Activated CD4-positive, alpha-beta T cell treated with anti-CD3 and anti-CD28 coated beads, Interleukin-2, amount 50 U/mL, for 24 hours (primary cell): ENCODE results near the gene ABCF2.

ENCODE experiments used
- DNase-seq, 2 donors: peaks; one replicate each; pipeline ENCODE4 v3.0.0-alpha.2; 2020; ENCODE audit warnings: low read depth in 1 of 2, low spot score in 1 of 2

ABCF2 gene

DNA sequence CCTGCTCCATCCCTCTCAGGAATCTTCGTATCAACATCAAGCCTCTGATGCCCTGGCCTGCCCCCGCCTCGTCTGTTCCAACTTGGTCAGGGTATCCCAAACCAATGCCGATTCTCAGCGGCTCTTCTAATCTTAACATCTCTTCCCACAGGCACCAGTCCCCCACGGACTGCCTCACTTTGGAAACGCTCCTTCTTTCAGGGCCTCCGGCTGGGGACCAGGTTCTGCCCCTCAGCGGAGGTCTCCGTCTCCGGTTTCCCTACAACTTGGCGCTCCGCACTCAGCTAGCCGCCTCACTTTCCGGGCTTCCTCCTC is 488 bp downstream of the ABCF2 start:
- no peak for DNase-seq

DNA sequence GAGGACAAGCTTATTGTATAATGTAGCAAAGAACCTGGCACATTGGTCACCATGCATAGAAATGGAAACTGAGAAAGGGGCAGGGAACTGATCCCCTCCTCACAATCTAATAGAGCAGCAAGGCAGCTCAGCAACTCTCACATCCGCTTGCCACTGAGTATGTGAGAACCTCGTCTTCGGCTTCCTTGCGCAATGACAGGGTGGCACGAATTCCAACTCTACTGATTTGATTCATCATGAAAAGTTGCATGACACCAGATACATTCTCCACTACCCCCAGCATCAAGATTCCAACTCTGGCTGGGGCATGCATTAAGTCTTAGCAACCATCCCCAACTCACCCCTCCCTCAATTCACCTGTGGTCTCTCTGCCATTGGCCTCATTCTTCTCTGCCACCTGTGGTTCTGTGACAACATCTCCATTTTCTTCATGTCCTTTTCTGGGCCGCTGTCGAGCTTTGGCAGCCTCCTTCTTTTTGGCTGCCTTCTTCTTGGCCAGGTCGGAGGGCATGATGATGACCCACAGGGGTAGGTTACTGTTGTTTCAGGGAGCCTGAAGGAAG is 976 bp downstream of the ABCF2 start:
- DNase-seq = no peak

DNA sequence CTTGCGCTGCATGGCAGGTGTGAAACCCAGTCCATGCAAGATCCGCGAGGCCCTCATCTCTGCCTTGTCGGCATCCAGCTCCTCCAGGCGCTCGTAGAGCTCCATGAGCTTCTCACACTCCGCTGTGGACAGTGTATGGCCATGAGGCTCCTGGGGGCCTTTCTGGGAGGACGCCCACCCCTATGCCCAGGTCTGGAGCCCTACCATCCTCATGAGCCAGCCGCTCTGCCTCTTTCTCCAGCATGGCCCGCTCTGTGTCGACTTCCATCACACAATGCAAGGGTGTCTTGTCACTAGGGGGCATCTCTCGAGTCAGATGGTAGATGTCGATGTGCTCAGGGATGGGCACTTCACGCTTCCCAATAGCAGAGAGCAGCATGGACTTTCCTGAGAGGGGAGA is 3.3 kb downstream of the ABCF2 start:
- no peak for DNase-seq

DNA sequence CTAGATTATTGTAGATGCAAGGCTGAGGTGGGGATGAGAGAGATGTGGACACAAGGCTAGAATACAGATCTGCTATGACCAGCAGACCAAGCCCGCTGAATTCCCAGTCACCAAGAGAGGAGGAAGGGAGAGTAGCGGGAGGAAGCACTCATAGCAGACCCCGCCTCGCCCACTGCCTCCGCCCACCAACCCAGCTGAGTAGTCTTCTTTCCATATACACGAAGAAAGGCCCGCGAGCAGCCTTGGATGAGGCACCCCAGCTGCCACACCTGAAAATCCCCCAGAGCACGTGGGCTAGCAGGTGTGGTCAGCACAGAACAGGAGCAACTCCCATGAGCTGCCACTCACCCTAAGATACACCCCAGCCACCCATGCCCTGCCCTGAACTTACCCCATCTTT is 8.8 kb downstream of the ABCF2 start:
- DNase-seq = no peak

DNA sequence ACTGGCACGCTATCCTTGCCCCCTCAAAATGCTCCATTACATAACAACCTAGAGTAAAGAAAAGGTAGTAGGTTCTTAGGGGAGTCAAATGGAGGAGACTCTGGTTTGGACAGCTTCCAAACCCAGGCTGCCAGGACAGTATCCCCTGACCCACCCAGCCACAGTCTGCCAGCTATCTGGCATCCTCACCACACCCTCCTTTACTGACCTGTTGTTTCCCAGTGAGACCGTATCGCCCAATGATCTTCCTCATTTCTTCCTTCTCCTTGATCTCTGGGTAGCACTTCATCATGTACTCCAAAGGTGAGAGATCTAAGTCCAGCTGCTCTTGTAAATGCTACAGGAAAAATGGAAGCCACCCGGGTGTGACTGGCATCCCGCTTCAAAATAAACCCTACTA is 11.6 kb downstream of the ABCF2 start:
- DNase-seq = no peak

DNA sequence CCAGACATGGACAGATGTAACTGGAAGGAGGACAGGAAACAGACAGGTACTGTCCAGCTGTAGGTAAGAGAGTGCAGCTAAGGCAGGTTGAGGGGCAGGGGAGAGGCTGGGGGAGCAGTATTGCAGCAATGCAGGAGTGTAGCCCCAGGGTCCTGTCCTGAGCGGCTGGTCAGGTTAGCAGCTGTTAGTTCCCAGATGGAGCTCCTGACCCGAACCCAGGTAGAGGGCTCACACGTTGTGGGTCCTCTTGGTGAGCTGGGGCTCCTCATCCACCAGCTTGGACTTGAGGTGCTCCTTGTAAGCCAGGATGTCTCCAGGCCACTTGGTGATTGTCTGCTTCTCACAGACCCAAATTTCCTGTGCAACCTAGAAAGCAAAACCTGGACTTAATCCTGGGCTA is 13.2 kb downstream of the ABCF2 start:
- DNase-seq = no peak

DNA sequence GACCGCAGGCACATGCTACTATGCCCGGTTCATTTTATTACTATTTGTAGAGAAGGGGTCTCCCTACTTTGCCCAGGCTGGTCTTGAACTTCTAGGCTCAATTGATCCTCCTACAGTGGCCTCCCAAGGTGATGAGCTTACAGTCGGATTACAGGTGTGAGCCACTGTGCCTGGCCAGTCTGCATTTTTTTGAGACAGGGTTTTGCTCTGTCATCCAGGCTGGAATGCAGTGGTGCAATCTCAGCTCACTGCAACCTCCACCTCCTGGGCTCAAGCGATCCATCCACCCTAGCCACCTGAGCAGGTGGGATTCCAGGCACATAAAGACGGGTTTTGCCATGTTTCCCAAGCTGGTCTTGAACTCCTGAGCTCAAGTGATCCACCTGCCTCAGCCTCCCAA is 14.4 kb downstream of the ABCF2 start:
- no peak for DNase-seq

DNA sequence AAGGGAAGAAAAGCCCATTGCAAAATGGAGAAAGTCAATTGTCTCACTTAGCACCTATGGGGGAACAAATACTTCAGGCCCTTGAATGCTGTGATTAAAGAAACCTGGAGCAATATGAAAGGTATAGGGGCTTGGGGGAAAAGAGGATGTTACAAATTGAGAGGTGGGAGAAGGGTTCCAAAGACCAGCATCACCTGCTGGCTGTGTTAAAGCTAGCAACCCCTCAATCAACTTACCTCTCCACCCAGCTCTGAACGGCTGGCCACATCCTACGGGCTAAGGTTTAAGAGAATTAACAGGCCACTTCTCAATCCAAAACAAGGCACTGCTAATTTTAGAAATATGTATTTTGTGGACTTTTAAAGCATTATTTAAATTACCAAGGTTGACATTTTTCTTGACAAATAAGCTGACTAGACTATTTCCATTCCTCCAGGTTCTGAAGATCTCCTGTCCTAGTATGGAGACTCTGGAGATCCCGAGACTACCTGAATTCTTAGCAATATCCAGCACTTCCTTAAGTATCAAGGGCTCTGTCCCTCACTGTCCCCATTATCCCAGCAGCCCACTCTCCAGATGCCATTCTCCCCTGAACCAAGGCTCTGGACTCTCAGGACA is 15.7 kb downstream of the ABCF2 start:
- no peak for DNase-seq

DNA sequence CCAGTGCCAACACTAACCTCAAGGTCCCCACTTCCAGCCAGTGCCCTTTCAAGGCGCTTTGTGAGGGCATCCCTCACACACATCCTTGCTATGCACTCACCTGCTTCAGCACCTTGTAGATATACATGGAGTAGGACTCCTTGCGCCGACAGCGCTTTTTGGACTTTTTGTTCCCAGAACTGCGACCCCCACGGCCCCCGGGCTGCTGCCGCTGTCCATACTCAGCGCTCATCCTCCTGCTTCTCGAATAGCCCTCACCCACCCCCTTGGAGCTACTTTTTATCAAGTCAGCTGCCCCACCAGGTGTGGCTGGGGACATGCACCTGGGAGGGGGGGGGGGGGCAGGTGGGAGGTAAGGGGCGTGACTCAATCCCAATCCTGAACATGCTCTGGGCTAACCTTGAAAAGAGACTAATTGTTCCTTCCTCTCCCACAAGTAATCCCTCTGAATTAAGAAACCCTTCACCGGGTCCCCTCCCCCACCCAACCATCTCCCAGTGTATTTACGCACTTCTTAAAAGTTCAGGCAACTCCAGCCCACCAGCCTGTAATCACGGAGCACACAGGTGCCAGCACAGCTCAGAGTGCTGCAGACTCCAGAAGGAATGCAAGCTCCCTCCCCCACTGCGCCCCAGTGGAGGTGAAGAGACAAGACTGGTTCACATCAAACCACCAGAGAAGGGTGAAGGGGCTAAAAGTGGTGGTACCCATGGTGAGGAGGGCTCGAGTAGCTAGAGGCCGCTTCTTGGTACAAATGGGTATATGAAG is 16.7 kb downstream of the ABCF2 start, which contains the start of gene H2BK1:
Gene H2BK1, minus strand, starts transcription at position 402 of the 768 bp plus-strand sequence. Its CDS starts 170 bp downstream, at position 232.
- no peak for DNase-seq

DNA sequence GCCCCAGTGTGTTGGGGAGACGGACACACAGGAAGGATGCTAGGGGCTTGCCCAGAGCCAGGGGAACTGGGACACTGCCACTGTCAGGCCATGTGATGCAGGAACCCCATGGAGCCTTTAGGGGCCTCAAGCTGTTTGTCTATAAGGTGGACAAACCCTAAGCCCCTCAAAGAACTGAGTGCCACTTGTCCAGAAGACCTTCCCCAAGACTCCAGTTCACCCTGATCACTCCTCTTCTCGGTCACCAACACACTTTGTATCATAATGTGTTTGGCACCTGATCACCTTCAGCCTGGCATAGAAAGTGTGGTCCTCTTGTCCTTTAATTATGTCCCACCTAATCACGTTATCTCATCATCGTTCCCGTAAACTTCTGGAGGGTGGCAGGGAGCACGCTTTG is 17.4 kb downstream of the ABCF2 start:
- no peak for DNase-seq

DNA sequence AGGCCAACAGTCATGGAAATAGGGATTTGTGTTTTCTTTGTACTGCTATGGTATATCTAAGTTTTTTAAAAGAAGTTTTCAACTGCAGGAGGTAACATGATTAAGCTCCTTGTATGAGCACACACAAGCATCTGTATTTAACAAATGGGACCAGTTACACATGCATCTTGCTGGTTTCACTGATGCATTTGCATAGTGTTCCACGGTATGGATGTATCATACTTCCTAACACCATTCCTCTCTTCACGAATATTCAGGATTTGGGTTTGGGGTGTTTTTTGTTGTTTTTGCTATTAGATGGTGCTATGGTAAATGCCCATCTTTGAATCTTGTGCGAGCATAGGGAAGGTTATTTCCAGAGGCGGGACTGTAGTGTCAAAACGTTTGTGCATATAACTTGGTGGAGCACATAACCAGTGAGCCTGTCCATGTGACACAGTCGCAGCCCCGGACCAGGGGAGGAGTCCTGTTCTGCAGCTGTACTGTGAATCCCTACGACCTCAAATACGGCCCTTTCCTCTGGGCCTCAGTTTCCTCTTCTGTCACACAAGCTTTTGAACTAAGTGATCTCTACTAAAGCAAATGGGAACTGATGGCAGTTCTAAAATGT is 18.6 kb downstream of the ABCF2 start:
- no peak for DNase-seq

DNA sequence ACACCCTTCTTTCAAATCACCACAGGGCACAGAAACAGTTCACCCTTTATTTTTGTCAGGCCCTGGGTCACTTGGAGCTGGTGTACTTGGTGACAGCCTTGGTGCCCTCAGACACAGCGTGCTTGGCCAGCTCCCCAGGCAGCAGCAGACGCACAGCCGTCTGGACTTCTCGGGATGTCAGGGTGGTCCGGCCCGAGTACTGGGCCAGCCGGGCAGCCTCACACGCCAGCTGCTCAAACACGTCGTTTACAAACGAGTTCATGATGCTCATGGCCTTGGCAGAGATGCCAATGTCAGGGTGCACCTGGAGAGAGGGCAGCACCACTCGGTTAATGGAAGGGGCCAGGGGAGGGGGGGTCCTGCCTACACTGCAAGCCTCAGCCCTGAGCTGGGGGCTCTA is 19.2 kb downstream of the ABCF2 start:
- no peak for DNase-seq

DNA sequence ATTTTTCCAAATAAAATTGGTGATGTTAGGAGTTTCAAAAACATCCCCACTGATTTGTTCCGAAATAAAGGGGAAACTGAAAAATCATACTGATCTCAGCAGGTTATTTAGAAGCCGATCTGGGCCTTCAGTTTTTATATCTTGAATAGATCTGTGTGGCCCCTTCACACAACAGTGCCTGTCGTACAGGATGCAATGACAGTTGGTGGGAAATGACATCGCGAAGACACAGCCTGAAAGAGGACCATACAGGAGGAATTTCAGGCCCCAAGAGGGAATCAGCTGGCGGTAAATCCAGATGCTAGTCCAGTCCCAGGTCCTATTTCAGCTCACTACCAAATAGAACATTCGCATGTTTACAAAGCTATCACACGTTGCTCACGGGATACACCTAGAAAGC is 19.7 kb downstream of the ABCF2 start:
- DNase-seq = no peak

DNA sequence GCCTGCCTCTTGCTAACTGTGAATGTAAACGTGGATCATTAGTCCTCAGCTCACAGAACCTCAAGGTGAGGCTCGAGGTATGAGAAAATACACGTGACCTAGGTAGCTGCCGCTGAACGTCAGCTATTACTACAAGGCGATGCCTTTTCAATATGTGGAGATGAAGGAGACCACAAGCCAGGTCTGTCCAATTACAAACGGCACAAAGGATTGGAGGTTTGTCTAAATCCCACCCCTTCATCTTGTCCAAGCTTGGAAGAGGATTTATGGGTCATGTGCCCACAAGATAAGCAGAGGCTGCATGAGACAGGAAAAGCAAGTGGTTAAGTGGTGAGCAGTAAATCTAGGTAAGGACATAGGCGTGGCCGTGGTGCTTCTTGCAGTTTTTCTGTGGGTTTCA is 20.1 kb downstream of the ABCF2 start:
- DNase-seq = no peak

DNA sequence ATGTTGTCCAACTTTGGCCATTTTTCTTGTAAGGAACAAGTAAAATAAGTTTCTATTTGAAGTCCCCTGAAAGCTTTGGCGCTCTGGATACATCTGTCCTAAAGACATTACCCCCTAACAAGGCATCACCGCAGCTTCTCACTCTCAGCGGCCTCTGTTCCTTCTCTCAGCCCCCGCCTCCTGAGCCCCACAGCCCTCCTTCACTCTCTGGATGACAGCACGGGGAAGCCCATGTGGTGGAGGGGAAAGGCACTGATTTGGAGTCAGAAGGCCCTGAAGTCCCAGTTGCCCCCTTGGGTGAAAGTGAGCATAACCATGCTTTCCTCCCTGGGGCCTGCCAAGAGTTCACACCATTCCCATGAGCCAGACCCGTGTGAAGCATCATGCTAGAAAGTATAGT is 21.3 kb downstream of the ABCF2 start:
- no peak for DNase-seq

DNA sequence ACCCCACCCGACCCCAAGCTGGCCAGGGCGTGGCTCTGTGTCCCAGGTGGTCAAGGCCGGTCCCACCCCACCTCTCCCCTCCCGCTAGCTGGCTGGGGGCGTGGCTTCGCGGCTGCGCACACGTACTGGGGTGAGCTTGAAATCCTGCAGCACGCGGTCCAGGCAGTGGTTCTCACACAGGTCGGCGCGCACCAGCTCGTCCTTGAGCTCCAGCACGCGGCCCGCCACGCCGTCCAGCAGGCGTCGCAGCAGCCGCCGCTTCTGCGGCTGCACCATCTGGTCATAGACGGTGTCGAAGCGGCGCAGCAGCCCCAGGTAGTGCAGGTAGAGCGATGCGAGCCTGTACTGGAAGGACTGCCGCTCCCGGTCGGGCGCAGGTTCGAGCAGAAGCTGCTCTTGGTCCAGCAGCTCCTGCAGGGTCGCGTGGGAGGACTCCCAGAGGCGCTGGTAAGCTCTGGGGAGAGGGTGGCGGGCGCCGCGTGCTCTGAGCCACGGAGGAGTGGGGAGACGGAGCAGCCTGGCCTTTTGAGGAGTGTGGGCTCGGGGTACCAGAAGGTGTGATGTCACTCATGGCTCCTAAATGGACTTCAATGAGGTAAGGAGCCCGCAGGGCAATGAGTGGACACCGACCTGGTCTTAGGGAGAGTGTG is 22.5 kb downstream of the ABCF2 start:
- no peak for DNase-seq

DNA sequence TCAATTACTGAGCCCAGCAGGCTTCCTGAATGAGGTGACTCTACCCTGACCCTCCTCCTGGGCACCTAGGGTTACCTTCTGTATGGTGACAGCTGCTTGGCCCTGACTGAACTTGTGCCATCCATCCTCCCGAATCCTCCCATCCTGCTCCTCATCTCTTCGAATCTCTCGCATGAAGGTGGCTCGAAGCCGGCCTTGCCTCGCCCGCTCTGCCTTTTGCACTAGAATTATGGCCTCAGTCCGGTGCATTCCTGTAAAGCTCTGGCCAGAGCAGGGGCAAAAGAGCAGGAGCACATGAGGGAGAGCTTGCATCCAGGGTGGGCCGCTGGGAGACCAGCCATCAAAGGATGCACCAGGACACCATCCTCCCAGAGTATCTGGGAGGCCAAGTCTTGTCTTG is 24.2 kb downstream of the ABCF2 start:
- DNase-seq = no peak

DNA sequence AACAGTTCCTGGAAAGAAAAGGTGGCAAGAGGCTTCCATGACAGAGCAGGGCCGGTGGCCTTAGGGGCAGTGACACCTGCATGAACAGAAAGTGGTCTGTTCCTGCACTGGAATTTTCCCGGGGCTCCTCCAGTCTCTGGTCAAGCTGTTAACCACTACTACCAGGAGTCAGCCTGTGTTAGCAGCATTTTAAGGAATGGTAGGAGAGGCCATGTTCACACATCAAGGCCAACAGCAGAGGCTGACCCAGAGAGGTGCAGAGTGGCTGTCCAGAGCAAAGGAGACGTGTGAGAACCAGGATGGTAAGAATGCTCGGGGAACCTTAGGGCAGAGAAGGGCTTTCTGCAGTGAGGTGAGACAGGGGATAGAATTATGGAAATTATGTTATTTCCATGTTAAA is 25.3 kb downstream of the ABCF2 start:
- no peak for DNase-seq

DNA sequence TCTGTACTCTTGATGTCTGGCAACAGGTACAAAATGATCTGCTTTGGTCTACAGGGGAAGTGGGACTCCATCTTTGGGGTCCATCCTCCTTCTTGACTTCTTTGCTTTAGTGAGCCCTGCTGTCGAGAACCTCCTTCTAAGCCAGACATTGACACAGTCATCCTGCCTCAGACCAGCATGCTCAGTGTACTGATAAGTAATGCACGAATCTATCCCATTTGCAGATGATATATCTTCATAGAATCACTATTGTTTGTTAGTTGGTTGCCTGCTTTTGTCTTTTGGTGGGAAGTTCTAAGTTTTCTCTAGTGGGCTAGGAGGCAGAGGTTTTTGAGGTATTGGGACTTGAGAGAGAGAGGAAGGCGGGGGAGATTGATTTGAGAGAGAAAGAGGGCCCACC is 25.7 kb downstream of the ABCF2 start:
- no peak for DNase-seq

DNA sequence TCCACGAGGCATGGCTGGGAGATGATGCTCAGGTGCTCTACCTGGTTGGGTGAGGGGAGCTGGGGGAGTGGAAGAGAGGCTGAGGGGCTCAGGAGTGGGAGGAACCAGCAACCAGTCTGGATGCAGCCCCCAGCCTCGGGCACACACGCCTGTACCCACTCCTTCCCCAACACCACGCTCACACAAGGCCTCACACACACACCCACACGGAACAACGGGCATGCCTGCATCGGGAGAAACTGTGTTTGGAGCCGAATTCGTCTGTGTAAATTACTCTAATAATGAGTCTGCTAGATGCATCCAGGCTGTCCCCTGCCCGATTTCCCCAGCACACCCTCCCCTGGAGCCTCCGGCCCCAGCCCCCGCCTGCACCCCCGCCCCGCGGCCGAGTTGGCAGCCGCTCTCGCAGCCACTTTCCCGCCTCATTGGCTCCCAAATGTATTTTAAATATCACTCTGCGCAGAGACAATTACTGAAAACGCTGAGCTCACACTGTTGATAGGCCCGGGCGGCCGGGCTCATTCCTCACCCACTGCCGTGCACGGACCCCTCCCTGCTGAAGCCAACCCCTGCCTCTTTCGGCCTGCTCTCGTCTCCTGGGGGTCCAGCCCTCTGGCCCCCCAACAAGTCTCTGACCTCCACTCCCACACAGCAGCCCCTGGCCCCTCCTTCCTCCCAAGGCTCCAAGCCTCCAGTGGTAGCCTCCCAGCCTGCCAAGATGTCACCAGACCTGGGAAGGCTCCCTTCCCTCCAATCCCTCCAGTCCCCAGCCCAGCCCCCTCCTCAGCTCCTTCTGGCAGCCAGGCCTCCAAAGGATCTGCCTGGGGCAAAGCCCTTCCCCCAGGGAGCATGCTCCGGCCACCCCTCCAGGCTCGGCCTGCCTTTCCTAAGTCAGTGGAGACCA is 27.8 kb downstream of the ABCF2 start:
- no peak for DNase-seq

DNA sequence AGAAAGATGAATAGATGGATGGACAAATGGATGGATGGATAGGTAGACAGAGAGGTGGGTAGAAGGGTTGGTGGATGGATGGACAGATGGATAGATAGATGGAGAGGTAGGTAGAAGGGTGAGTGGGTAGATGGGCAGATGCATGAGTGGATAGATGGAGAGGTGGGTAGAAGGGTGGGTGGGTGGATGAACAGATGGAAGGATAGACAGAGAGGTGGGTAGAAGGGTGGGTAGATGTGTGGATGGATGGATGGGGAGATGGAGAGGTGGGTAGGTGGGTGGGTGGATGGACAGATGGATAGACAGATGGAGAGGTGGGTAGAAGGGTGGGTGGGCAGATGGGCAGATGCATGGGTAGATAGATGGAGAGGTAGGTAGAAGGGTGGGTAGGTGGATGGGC is 29.1 kb downstream of the ABCF2 start:
- no peak for DNase-seq
